ENCODE results near the gene EME2.
A peak's percentile ranks its signal among the peaks of the same experiment; 100 is the strongest.
"Not testable (repeated sequence)": the region's sequence is repeated elsewhere in the genome, so short reads cannot be mapped to it uniquely, and the experiment has no call there.

EME2 gene

DNA sequence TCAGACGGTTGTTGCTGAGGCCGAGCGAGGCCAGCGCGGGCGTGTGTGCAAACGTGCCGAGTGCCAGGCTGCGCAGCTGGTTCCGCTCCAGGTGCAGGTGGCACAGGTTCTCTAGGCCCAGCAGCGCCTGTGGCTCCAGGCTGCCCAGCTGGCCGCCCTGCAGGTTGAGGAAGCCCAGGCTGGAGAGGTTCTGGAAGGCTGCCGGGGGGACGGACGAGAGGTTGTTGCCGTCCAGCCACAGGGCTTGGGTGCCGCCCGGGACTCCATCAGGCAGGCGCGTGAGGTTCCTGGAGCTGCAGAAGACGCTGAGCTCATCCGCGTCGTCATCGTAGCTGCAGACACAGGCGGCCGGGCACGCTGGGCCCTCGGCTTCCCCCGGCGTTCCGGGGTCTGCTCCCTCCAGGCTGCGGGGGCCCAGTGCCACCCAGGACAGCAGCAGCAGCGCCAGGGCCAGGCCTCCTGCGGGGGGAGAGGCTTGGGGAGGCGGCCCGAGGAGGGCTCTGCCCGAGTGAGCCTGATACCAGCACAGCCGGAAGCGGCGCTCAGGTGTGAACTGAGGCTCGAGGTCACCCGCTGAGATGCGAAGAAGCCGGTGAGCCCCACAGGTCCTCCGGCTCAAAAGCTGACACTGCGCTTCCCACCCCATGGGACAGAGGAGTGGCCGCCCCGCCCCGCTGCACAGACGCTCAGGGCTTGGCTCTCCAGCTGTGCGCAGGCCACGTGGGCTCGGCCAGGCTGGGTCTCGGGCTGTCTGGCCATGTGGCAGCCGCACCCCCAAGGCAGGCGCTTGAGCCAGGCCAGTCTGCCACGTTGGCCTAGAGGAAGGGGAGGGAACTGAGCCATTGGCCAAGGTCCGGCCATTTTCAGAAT is 19.6 kb downstream of the EME2 start:
- peak; percentile 51 for DNase-seq

DNA sequence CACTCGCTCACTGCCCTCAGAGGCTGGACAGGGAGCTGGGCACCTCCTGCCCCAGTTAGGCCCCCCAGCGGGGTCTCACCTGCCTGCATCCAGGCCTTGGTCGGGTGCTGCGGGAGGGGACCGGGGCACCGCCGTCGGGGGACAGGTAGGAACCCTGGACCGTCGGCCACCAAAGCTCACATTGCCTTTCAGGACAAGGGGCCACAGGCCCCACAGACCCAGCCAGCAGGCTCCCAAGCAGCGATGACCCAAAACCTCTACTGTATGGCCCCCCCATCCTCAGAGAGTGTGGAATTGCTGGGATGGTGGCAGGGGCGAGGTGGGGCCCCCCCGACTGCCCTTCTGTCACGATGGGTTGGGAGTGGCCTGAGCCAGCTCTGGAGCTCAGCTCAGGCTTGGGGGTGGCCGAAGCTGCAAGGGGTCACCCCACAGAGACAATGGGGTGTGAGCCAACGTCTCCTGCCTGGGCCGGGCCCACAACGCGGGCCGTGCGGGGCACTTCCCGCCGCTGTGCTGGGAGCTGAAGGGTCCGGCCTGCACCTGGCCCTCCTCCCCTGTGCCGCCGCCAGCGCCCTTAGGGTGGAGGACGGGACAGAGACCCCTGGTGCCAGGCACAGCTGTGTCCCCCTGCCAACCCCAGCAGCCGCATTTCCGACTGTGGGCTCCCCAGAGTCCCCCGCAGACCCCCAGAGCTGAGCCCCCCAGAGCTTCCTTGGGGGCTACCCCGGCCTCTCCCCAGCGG is 20.4 kb downstream of the EME2 start:
- no peak for DNase-seq

DNA sequence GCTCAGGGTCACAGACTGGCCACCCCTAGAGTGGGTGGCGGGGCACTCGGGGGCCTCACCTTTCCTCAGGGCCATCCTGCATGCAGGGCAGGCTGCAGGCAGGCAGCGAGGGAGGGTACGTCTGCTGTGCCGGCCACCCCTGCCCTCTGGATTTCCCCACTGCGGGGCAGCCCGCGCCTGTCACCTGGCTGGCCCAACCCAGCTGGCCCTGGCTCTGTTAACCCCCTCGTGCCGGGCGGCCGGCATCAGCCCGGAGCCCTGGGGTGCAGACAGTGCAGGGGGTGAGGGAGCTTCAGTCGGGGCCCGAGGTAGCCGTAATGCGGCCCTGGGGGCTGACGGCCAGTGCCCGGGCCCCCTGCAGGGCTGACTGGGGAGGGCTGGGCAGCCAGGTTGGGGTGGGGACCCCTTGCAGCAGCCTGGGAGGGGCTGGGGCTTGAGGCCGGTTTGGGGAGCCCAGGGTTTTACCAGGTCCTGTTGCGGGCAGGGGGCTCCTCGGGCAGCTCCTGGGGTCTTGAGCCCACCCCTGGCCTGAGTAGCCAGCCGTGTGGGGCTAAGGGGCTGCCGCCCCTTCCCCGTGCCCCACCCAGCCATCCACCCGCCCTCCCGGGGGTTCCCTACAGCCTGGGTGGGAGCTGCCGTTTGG is 21.1 kb downstream of the EME2 start, which contains the start of gene IGFALS:
IGFALS (minus strand) TSS at position 128 of the 643 bp plus-strand sequence; CDS start at position 75, 53 bp downstream.
- DNase-seq, result no peak

DNA sequence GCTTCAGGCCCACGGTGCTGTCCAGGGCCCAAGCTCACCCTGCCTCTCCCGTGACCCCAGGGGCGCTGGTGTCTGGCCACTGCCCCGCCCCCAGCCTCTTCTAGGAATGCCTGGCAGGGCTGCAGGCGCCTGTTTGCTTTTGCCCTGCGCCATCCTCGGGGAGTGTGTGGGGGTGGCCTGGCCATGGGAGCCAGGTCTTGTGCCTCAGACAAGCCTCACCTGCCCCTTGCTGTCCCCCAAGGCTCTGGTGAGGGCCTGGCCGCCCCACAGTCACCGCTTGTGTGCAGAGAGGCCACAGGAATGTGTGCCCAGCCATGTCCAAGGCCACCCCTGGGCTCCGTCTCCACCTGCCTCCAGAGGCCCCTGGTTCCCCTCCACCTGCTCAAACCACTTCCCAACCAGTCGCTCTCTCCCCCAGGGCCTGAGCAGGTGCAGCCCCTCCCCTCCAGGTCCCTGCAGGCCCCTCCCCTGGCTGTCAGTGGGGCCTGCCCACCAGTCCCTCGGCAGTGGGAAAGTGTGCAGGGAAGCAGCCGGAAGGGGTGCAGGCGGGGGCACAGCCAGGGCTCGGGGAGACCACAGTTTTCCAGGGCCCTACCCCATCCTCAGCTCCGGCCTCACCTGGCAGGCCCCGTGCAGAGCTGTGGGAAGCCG is 21.7 kb downstream of the EME2 start:
- DNase-seq, result peak; percentile 52

DNA sequence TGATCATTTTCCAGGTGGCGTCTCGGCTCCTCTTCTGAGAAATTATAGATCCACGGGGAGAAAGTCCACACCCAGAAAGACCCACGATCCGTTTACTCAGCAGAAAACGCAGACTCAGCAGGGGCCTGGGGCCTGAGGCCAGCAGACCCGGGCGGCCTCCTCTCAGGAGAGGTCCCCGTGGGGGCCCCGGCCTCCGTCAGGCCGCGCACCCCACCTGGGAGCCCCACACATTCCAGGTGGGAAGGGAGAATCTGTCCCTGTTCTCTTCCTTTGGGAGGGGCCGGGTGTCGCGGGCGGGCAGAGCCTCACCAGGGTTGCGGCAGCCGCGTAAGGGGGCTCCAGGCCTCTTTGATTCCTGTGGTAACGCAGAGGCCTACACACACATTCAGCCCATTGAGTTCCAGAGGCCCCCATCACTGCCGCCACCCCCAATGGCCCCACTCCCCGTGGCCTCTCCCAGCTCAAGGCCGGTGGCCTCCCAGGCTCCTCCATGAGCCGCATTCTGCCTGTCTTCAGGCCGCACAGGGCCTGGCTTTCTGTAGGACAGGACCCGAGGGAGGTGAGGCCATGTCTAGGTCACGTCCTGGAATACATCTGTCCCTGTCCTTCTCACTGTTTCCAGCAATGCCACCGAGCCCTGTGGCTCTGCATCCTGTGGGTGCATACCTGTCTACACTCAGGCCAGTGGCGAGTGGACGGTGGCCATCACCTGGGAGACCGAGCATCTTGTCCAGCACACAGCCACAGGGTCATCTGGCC is 22.5 kb downstream of the EME2 start:
- DNase-seq, result peak; percentile 38

DNA sequence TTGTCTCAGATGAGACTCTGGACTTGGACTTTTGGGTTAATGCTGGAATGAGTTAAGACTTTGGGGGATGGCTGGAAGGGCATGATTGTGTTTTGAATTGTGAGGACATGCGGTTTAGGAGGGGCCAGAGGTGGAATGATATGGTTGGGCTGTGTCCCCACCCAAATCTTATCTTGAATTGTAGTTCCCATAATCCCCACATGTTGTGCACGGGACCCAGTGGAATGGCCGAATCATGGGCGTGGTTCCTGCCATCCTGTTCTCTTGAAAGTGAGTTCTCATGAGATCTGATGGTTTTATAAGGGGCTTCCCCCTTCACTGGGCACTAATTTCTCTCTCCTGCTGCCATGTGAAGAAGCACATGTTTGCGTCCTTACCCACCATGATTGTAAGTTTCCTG is 26.7 kb downstream of the EME2 start:
- not testable (repeated sequence) for DNase-seq

DNA sequence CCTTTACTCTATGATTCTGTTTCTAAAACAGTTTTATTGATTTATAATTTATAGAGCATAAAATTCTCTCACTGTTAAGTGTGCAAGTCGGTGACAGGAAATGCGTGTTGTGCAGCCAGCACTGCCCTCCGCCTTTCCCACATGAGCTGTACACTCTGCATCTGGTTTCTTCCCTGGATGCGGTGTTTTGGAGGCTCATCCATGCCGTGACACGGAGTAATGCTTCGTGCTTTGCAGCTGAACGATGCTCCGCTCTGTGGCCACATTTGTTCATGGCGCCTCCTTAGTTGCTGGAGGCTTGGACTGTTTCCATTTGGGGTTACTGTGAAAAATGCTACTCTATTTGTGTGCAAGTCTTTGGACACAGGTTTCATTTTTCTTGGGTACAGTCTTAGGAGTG is 28.1 kb downstream of the EME2 start:
- no peak for DNase-seq

DNA sequence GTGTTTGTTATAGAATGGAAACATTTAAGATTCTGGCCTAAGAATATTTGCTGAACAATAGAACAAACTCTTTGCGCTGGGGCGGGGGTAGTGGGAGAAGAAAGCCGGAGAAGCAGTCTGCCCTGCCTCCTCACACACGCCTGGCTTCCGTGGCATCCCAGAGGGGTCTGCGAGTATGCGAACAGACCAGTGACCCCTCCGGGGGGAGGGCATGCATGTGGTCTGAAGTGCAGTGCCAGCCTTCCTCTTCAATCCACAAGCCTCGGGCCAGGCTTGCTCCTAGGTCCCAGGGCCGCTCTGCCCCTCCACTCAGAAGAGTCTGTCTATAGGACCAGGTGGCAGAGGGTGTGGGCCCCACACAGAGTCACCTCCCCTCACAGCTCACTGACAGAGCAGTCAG is 35.0 kb downstream of the EME2 start:
- DNase-seq, result no peak

DNA sequence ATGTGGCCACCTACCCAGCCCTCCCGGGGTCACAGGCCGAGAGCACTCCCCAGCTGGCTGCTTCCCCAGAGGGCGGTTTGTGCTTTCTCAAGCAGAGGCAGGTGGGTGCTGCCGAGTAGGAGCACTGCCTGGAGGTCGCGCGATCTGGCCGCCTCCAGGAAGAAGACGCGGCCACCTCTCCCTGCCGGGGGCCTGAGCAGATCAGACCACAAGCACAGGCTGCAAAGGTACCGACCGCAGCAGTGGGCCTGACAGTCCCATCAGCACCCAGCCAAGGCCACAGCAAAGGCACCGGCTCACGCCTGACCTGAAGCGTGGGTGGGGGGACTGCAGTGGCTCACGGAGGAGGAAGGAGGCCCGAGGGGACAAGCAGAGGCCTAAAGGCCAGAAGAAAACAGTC is 36.1 kb downstream of the EME2 start:
- DNase-seq, result no peak

DNA sequence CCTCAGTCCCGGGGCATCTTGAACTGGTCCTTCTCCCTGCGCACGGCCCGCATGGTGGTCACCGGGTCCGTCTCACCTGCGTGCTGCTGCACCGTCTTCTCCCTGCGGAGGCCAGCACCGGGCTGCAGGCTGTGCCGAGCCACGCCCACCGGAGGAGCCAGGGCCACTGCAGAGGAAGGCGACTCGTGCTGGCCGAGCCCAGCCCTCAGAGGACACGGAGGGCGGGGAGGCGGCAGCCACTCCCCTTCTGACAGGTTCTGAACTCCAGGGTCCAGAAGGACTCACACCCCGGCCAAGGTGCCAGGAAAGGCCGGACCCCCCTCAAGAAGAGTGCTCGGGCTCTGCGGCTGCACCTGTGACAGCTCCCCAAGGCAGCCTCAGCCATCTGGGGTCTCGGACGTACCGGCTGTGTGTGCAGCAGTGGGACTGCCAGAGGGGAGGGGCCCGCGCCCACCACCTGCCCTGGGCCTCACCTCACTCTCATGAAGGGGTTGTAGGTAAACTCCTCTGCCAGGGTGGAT is 36.7 kb downstream of the EME2 start:
- no peak for DNase-seq

DNA sequence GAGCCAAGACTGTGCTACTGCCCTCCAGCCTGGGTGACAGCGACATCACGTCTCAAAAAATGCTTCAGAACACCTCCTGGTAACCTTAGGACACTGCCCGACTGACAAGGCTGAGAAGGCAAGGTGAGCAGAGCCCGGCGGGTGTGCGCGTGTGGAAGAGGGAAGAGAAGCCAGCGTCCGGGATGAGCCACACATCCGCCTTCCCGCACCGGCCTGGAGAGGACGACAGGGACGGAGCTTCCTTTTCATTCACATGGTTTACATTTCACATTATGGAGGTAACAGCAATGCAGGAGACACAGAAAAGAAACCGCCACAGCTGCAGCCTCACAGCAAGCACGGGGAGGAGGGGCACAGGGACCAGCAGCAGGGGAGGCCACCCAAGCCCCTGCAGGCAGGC is 37.5 kb downstream of the EME2 start:
- DNase-seq, result no peak

DNA sequence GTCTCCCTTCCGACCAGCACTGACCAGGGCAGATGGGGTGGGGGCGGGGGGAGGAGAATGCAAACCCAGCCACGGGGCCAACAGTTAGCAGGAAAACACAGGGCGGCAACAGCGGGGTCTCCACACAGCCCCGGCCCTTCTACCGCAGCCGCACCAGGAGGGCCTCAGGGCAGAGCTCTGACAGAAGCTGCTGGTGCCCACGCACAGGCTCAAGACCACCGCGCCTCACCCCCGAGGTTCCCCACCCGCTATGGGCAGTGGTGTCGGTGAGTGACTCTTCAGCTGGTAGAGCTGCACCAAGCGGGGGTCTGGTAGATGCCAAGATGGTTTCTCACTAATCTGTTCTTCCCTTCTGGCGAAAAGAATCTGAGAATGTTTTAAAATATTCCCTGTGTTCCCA is 37.9 kb downstream of the EME2 start:
- no peak for DNase-seq

DNA sequence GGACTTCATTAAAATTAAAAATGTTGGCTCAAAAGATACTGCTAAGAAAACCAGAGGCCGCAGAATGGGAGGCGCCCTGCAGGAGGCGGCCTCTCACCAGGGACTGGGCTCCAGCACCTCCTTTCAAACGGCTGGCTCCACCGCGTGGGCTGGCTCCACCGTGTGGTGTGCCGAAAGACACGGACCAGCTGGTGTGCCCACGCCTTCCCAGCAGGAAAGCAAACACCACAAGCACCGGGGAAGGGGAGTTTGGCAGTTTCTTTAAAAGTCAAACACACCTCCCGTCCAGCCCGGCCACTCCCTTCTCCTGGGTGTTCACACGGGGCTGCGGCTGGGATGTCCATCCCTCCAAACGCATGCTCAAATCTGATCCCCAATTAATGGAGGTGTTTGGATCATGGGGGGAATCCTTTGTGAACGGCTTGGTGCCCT is 40.1 kb downstream of the EME2 start:
- peak; percentile 79 for DNase-seq

DNA sequence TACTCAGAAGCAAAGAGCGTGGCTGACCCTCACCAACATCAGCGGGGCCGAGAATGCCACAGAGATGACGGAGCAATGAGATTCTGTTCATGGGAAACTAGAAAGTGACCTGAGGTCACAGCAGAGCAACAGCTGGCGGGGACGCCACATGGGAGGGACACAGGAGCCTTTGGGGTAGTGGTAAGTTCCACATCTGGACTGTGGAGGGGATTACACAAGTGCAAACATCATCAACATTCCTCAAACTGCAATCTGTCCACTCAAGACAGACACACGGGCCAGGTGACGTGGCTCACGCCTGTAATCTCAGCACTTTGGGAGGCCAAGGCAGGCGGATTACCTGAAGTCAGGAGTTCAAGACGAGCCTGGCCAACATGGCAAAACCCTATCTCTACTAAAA is 42.9 kb downstream of the EME2 start:
- DNase-seq, result no peak

DNA sequence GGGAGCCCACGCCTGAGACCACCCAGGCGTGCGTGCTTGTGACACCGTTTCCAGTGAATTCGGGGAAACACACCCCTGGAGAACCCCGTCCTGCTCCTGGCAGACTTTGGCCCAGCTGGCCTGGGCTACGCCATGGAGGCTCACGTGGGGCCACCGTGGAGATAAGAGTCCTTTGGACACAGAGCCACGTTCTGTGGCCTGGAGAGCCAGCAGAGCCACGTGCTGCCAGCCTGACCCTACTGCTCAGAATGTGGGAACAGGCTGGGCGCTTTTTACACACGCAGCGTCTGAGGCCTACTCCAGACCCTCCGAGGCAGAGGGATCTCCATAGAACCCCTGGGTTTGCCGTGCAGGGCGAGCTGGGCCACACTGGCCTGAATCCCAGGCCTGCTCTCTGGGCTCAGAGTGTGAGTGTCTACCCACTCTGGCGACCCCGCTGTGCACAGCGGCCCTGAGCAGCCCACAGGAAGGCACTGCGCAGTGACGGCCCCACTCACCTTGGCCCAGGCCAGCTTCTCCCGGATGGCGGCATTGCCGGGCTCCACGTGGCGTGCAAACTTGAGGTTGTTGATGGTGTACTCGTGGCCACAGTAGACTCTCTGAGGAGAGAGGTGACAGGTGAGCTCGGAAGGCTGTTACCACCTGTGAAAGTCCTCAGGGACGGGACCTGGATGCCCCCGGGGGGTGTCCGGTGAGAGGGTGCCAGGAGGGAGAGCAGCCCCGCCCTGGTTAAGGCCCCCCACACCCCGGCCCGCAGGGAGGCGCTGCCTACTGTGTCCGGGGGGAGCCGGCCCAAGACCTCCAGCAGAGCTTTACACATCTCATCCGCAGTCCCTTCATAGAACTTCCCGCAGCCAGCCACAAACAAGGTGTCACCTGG is 44.0 kb downstream of the EME2 start:
- DNase-seq, result no peak

DNA sequence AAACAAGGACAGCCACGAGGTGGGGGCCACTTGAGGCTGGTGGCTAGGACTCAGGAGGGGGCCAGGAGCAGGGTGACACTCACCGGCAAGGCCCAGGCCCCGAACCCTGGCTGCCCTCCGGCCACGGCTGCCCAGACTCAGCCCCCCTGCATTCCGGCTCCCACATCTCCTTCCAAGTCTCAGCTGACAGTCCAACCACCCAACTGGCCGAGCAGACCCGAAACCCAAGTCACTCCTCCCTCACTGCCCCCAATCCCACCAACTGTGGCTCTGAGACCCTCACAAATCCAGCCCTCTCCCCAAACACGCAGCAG is 44.6 kb downstream of the EME2 start:
- DNase-seq, result no peak

DNA sequence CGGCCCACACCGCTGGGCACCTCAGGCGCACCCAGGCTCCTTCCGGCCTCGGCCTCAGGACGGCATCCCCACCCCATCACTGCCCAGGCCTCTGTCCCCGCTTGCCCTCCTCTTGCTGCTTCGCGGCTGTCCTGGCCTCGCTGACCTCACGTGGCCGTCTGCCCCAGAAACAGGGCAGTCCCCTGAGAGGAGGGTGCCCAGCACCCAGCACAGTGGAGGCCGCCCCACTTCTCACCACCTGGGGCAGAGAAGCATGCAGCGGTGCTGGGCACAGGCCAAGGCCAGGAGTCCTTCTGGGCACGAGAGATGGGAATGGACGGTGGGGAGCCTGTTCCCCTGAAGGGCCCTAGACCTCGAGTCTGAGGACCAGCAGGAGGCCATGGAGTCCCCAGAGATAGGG is 45.1 kb downstream of the EME2 start:
- no peak for DNase-seq

DNA sequence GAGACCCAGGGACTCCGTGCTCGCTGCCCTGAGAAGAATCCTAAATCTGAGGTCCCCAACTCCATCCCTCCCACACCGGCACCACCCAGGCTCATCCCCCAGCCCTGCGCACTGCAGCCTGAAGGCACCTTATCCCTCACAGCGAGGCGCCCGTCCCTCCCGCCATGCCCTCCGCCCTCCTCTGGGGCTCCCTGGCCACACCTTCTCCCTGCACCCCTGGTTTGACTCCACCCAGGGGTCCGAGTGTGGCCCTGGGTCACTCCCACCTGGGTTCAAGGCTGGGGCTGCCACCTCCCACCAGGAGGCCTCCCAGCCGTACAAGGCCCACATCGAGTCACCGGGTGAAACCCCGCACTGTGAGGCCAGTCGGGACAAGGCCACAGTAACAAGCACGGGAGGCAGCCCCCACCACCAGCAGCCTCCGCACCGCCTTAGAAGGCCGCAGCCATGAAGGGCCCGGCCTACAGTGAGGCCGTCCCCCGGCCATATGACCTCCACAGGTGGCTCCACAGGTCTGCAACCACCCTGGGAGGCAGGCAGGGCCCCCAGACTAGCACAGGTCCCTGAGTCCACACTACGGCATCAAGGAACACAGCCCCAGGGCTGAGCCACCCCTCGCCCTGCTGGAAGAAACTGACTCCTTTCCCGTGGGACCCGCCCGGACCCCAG is 45.7 kb downstream of the EME2 start:
- DNase-seq, result no peak

DNA sequence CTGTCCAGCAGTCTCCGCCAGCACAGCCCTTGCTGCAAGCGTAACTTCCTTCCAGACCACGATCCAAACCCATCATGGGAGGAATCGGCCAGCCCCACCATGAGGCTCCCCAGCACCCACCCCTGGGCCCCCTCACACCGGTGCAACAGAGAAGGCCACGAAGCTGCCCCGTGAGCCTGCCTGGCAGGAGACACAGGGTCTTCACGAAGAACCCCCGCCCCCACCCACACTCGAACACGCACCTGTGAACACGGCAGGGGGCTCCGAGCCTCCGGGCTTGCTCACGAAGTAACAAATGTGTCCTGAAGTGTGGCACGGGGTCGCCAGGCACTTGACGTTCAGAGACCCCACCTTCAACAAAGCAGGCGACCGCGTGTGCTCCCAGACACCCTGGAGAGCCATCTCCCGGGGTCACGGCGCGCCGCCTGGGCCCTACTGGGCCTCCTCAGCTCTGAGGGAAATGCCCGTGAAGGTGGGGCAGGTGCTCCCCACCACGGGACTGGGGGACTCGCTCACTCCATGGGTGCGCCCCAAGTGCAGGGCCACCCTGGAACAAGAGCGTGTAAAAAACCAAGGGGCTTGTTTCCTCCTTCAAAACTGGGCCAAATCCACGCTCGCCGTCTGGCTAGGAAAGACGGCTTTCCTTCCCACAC is 46.4 kb downstream of the EME2 start:
- no peak for DNase-seq

DNA sequence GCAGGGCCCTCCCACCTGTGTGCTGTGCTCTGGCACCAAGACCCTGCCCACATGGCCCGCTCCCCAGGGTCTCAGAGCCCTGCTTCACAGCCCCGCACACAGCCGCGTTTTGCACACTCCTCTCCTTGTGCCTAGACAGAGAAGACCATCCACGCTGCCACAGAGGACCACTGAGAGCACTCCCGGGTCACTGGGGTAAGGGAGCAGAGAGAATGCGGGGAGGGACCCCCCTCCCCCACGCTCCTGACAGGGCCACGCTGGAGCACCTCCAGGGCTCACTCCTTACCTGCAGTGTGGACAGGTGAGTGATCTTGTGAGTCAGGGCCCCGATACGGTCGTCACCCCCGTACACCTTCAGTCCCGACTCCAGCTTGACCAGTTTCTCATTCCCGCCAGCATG is 47.0 kb downstream of the EME2 start:
- no peak for DNase-seq
